Measurements from ENCODE around the gene CCDC63. TPM values are rescaled to one million over a fixed set of nuclear protein-coding genes. Genes with fewer than 3 reads are reported as not detected.
"Not testable (repeated sequence)": the region's sequence is repeated elsewhere in the genome, so short reads cannot be mapped to it uniquely, and the experiment has no call there.

The CCDC63 gene
- total RNA-seq, 2 experiments from 2014 or later, result not detected

GRCh38 chr12:110941391-110941790, 94.6 kb downstream of the CCDC63 start:
- ATAC-seq (ENCODE audit: poor library complexity) (no peak), DNase-seq (no peak)
- H3K4me3 ChIP-seq (ENCODE audit: low read length), result no peak overlapping the region
- Mint-ChIP-seq H3K27ac (no peak overlapping the region), H3K4me3 (no peak overlapping the region), H3K9me3 (peaks cover 7% of the 10 kb centered on the region), H3K36me3 (ENCODE audit: low read depth) (no peaks in the 10 kb centered on the region), H3K27me3 (peaks cover 21% of the 10 kb centered on the region), H3K4me1 (ENCODE audit: low read depth) (no peaks in the 10 kb centered on the region)
- intact Hi-C loops (cut with DNase I, micrococcal nuclease), result no loop called here
- H3K27ac ChIP-seq (ENCODE audit: low read depth in 1 of 2, low read length in 2 of 2), result no peak overlapping the region
- CTCF ChIA-PET, result no interaction called here
- H3K27me3 ChIP-seq (ENCODE audit: control insufficient read depth in 1 of 2, insufficient read depth in 2 of 2, low read length in 2 of 2), result peaks cover 0 to 3% of the 10 kb centered on the region in 2 experiments
- H3K4me1 ChIP-seq (ENCODE audit: insufficient read depth, low read length), result peaks cover 6% of the 10 kb centered on the region
- POLR2A ChIA-PET, result no interaction called here
- H3K36me3 ChIP-seq (ENCODE audit: insufficient read depth, low read length), result no peaks in the 10 kb centered on the region
- H3K9me3 ChIP-seq (ENCODE audit: control insufficient read depth in 1 of 2, insufficient read depth in 1 of 2, low read length in 2 of 2), result peaks cover 0 to 11% of the 10 kb centered on the region in 2 experiments
- no peak for TF ChIP-seq CTCF (IDR thresholded peaks at IDR 0.05)

GRCh38 chr12:110943373-110943772, 96.6 kb downstream of the CCDC63 start:
- ChIA-PET CTCF (no interaction called here), POLR2A (no interaction called here)
- ATAC-seq (ENCODE audit: poor library complexity), result no peak
- Mint-ChIP-seq H3K27ac (no peak overlapping the region), H3K27me3 (peaks cover 10% of the 10 kb centered on the region), H3K36me3 (ENCODE audit: low read depth) (no peaks in the 10 kb centered on the region), H3K4me3 (no peak overlapping the region), H3K4me1 (ENCODE audit: low read depth) (no peaks in the 10 kb centered on the region), H3K9me3 (peaks cover 12% of the 10 kb centered on the region)
- intact Hi-C loops (cut with DNase I, micrococcal nuclease), result no loop called here
- Histone ChIP-seq H3K27ac (ENCODE audit: low read depth in 1 of 2, low read length in 2 of 2) (no peak overlapping the region), H3K27me3 (ENCODE audit: control insufficient read depth in 1 of 2, insufficient read depth in 2 of 2, low read length in 2 of 2) (no peaks in the 10 kb centered on the region), H3K9me3 (ENCODE audit: control insufficient read depth in 1 of 2, insufficient read depth in 1 of 2, low read length in 2 of 2) (peaks cover 4 to 16% of the 10 kb centered on the region in 2 experiments), H3K36me3 (ENCODE audit: insufficient read depth, low read length) (no peaks in the 10 kb centered on the region), H3K4me1 (ENCODE audit: insufficient read depth, low read length) (no peaks in the 10 kb centered on the region), H3K4me3 (ENCODE audit: low read length) (no peak overlapping the region)
- TF ChIP-seq CTCF (IDR thresholded peaks at IDR 0.05), result no peak
- DNase-seq, result no peak

GRCh38 chr12:110948041-110948440, 101.3 kb downstream of the CCDC63 start:
- POLR2A ChIA-PET, result no interaction called here
- ATAC-seq (ENCODE audit: poor library complexity), result no peak

GRCh38 chr12:110950466-110950865, 103.7 kb downstream of the CCDC63 start:
- H3K4me1 ChIP-seq (ENCODE audit: insufficient read depth, low read length); ATAC-seq (ENCODE audit: poor library complexity); H3K36me3 Mint-ChIP-seq (ENCODE audit: low read depth); H3K36me3 ChIP-seq (ENCODE audit: insufficient read depth, low read length); H3K4me1 Mint-ChIP-seq (ENCODE audit: low read depth); H3K27me3 ChIP-seq (ENCODE audit: control insufficient read depth in 1 of 2, insufficient read depth in 2 of 2, low read length in 2 of 2); CTCF ChIA-PET; POLR2A ChIA-PET; H3K27ac ChIP-seq (ENCODE audit: low read depth in 1 of 2, low read length in 2 of 2); H3K4me3 Mint-ChIP-seq; H3K4me3 ChIP-seq (ENCODE audit: low read length); intact Hi-C loops (cut with DNase I, micrococcal nuclease); H3K27ac Mint-ChIP-seq; DNase-seq: not testable (repeated sequence)
- H3K27me3 Mint-ChIP-seq, result peaks cover 11% of the 10 kb centered on the region
- peaks cover 13% of the 10 kb centered on the region for H3K9me3 Mint-ChIP-seq
- peaks cover 4 to 11% of the 10 kb centered on the region in 2 experiments for H3K9me3 ChIP-seq (ENCODE audit: control insufficient read depth in 1 of 2, insufficient read depth in 1 of 2, low read length in 2 of 2)

More at GRCh38 chr12:110948041-110948440, 101.3 kb downstream of the CCDC63 start:
- Histone ChIP-seq H3K9me3 (ENCODE audit: control insufficient read depth in 1 of 2, insufficient read depth in 1 of 2, low read length in 2 of 2) (peaks cover 4 to 16% of the 10 kb centered on the region in 2 experiments), H3K36me3 (ENCODE audit: insufficient read depth, low read length) (no peaks in the 10 kb centered on the region), H3K27ac (ENCODE audit: low read depth in 1 of 2, low read length in 2 of 2) (no peak overlapping the region), H3K4me3 (ENCODE audit: low read length) (no peak overlapping the region), H3K4me1 (ENCODE audit: insufficient read depth, low read length) (no peaks in the 10 kb centered on the region), H3K27me3 (ENCODE audit: control insufficient read depth in 1 of 2, insufficient read depth in 2 of 2, low read length in 2 of 2) (no peaks in the 10 kb centered on the region)
- H3K4me3 Mint-ChIP-seq, result no peak overlapping the region
- no peaks in the 10 kb centered on the region for H3K36me3 Mint-ChIP-seq (ENCODE audit: low read depth)
- no peak for TF ChIP-seq CTCF (IDR thresholded peaks at IDR 0.05)
- no peak overlapping the region for H3K27ac Mint-ChIP-seq
- H3K27me3 Mint-ChIP-seq, result peaks cover 7% of the 10 kb centered on the region
- no peak for DNase-seq
- intact Hi-C loops (cut with DNase I, micrococcal nuclease), result no loop called here
- no peaks in the 10 kb centered on the region for H3K4me1 Mint-ChIP-seq (ENCODE audit: low read depth)
- peaks cover 13% of the 10 kb centered on the region for H3K9me3 Mint-ChIP-seq
- CTCF ChIA-PET, result no interaction called here

- H3K9me3 ChIP-seq (ENCODE audit: control insufficient read depth in 1 of 2, insufficient read depth in 1 of 2, low read length in 2 of 2); ATAC-seq (ENCODE audit: poor library complexity); H3K4me3 Mint-ChIP-seq; intact Hi-C loops (cut with DNase I, micrococcal nuclease); H3K27ac ChIP-seq (ENCODE audit: low read depth in 1 of 2, low read length in 2 of 2); H3K27ac Mint-ChIP-seq; H3K36me3 Mint-ChIP-seq (ENCODE audit: low read depth); H3K36me3 ChIP-seq (ENCODE audit: insufficient read depth, low read length); DNase-seq; H3K4me3 ChIP-seq (ENCODE audit: low read length); H3K27me3 ChIP-seq (ENCODE audit: control insufficient read depth in 1 of 2, insufficient read depth in 2 of 2, low read length in 2 of 2); POLR2A ChIA-PET; H3K4me1 Mint-ChIP-seq (ENCODE audit: low read depth); H3K4me1 ChIP-seq (ENCODE audit: insufficient read depth, low read length); CTCF ChIA-PET: not testable (repeated sequence)
- Mint-ChIP-seq H3K9me3 (peaks cover 12% of the 10 kb centered on the region), H3K27me3 (peaks cover 11% of the 10 kb centered on the region)
These were observed 104.1 kb downstream of the CCDC63 start for GRCh38 chr12:110950867-110951266.

All from CD4-positive, alpha-beta T cell (primary cell).